ENCODE results near the gene SERPINA4.

SERPINA4 gene

DNA sequence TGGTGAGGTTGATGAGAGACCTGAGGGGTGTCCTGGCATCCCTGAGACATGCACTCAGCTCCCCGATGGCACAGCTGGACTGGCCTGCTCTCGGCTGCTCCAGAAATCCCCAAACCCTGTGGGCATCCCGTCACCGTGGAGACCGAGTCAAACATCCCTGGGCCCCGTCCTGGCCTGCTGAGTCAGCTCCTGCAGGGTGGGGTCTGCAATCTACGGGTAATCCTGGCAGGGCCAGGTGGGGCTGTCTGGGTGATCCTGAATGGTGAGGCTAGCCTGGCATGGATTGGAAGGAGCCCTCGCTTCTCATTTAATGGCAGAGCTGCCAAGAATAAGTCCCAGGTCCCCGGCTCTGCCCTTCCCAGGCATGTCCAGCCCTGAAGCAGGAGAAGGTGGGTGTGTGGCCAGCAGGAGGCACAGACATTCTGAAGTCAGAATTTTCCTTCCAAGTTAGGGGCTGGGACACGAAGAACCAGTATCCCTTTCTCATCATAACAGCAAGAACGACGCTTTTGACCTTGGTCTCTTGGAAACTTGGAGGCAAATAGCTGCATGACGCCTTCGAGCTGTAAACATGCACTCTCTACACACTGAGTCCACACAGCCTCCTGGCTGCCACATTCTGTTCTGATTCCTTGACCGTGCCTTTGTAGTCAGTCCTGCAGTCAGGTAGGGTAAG is 17.7 kb upstream of the SERPINA4 start:
- DNase-seq, result no peak

DNA sequence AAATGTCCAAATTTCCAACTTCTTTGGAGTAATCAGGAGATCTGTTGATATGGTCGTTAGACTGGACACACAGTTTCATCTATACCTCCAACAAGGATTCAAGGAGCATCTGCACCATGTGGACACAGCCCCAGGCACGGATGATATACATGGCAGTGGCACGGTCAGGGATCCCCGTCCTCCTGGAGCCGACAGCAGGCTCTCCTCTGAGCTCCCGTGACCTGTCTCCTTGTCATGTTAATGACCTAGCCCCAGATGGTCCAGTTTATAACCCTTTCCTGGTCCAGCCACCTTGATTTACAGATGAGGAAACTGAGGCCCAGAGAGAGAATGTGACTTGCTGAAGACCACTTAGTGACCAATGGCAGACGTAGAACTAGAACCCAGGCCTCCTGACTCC is 16.5 kb upstream of the SERPINA4 start:
- DNase-seq, result no peak

DNA sequence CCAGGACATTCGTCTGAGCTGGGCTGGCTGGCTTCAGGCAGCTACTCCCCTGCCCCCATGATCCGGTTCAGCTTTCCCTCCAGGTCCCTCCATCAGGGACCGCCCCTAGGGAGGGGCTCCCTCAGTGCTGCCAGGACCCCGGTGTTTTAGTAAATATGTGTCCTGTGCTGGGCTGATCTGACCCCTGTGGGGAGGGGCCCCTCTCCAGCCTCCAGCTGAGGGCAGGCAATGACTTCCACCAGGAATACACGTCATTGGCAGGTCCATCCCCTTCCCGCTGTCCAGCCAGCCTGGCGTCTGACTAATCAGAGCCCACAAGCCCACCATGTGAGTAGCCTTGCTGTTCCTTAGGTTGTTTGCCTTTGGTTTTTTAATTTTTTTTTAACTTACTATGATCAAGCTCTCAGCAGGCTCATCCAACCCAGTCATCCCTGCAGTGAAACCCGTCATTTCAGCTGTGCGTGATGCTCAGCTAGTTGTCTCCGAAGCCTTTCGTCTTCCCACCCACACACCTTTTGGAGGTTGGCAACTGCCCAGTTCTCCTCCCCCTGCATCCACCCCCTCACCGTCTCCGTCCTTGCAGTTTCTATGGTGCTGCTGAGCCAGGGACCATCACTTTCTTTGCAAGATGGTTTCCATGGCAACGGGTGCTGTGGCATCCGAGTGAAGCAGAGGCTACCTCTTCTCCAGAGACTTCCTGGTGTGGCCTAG is 16.0 kb upstream of the SERPINA4 start:
- no peak for DNase-seq

DNA sequence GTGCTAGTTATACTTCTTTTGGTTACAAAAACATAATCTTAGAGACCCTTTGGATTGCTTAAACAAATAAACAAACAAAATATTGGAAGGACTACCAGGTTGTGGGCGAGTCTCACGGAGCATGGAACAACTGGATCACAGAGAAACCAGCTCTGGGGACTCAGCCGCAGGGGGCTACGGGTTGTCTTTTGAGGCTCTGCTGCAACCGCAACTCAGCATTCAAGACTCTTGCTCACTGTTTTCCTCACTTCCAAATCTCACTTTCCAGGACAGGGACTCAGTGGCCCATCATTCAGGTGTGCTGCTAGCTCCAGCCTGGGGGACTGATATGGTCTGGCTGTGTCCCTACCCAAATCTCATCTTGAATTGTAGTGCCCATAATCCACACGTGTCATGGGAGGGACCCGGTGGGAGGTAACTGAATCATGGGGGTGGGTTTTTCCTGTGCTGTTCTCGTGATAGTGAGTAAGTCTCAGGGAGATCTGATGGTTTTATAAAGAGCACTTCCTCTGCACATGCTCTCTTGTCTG is 14.0 kb upstream of the SERPINA4 start:
- no peak for DNase-seq

DNA sequence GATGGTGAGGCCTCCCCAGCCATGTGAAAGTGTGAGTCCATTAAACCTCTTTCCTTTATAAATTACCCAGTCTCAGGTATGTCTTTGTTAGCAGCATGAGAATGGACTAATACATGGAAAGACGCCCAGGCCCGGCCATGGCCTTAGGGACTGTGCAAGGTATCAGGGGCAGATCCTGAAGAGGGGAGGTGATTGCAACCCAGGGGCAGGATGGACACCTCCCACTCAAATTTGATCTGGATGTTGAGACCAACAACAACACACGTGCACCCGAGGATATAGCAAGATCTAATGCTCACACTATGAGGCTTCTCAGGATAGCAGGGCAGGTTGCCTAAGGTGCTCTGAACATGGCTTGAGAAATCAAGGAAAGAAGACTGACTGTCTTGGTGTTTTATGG is 13.5 kb upstream of the SERPINA4 start:
- DNase-seq, result no peak

DNA sequence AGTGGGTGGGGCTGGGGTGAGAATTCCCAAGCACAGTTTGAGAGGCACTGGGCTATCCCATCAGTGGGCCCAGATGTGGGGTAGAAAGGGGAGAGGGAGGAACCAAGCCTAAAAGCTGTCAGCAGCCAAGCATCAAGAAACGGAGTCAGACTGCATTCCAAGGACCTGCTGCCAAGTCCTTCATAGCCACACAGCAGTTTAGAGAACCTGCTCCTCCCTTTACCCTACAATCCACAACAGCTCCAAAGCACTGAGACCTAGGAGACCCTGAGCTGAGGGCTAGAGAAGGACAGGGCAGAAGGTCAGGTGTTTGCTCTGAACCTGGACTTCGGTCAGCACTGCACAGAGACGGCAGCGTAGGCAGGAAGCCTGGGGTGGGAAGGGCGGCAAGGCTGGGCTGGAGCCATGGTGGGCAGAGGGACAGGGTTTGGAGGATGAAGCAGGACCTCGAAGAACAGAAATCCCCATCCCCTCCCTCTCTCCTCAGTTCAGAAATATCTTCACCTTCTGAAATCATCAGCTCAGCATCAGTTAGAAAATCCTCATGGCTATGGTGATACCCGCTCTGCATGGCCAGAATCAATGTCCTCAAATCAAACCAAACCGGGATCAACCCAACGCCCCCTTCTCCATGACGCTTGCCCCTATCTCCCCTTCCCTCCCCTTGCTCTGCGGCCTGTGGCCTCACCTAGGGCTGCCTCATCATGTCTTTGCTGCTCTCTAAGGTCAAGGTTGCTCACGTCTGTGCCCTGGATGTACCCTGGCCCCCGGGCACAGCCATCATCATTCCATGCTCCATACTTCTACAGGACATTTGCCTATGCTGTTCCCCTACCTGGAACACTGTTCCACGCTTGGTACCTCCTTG is 12.9 kb upstream of the SERPINA4 start:
- no peak for DNase-seq

DNA sequence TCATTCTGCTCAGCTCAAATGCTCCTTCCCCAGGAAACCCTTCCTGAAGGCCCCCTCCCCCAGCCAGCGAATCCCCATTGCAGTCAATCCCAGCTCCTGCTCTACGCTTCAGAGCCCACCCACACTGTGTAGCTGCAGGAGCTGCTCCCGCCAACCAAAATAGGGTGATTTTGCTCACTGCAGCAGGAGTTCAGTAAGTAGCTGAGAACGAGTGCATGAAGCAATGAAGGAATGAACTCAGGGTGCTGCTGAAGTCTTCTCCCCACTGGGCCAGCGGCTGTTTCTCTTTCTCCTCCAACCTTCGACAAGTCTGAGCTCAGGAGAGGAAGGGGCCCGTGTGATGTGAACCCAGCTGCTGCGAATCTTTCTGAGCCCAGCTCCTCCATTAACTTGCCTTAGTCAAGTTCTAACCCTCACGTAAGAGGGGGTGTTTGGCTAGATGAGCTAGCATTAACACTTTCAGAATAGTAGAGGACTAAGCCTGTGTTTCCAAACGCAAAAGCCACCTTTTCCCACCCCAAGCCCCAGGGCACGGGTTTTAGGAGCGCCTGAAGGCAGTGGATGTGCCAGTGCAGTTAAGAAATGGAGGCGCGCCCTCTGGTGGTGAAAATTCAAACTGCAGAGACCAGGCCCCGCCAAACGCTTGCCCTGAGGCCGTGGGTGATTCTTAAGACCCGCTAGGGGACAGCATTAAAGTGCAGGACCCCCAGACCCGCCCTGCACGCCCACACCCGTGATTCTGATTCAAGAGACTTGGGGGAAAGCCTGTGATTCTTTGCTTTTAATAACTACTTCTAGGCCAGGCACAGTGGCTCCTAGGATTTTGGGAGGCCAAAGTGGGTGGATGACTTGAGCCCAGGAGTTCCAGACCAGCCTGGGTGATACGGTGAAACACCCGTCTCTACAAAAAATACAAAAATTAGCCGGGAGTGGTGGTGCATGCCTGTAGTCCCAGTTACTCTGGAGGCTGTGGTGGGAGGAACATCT is 11.9 kb upstream of the SERPINA4 start:
- DNase-seq, result no peak

DNA sequence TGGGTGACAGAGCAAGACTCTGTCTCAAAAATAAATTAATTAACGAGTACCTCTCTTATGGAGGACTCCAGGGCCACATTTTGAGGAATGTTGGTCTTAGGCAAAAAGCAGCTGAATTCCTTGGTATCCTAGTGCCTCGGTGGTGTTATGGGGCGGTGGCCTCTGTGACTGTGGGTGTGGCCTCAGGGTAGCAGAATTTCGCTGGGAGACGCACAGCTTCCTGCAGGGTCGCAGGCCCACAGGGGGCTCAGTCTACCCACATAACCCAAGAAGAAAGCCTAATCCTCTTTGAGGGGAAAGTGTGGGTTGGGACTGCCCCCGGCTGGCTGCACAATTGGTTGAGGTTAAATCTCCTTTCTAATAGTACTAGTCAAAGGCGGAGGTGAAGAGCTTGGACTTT is 11.2 kb upstream of the SERPINA4 start:
- DNase-seq, result no peak

DNA sequence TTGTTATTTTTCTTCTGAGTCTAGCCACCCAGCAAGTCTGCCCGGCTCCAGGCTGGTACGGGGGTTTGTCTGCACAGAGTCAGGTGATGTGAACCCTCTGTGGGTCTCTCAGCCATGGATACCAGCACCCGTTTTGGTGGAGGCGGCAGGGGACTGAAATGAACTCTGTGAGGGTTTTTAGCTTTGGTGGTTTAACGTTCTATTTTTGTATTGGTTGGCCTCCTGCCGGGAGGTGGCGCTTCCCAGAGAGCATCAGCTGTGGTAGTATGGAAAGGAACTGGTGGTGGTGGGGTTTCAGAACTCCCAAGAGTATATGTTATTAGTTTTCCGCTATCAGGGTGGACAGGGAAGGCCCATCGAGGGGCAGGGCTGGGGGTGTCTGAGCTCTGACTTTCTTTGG is 5.3 kb upstream of the SERPINA4 start:
- no peak for DNase-seq

DNA sequence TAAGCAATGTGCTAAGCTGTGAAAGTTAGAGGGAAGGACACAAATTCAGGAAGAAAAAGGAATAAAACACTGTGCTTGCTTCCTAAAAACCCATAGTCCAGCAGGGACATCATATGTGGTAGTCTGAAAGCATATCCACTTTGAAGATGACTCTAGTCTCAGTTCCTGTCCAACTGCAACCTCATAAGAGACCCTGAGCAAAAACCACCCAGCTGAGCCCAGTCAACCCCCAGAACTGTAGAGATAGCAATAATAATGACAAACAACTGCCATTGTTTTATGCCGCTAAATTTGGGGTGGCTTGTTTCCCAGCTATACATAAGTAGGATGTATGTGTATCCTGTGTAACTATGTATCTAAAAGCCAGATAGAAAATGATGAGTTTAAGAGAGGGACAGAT is 3.9 kb upstream of the SERPINA4 start:
- DNase-seq, result no peak

DNA sequence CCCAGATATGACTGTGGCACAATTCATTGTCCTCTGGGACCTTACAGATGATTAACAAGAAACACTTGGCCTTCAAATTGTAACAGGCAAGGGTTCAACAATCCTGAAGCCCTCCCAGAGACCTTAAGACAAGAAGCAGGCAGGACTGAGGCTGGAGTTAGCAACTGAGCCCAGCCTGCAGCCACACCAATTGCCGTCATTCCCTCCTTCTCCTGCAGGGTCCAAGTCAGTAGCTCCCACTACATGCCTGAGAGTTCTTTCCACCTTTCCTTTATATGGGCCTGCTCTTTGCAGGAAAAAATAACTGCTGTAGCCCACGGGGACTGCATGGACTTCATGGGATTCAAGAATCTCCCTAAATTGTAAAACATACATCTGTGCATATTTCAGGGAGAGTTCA is 2.4 kb upstream of the SERPINA4 start:
- DNase-seq, result no peak

DNA sequence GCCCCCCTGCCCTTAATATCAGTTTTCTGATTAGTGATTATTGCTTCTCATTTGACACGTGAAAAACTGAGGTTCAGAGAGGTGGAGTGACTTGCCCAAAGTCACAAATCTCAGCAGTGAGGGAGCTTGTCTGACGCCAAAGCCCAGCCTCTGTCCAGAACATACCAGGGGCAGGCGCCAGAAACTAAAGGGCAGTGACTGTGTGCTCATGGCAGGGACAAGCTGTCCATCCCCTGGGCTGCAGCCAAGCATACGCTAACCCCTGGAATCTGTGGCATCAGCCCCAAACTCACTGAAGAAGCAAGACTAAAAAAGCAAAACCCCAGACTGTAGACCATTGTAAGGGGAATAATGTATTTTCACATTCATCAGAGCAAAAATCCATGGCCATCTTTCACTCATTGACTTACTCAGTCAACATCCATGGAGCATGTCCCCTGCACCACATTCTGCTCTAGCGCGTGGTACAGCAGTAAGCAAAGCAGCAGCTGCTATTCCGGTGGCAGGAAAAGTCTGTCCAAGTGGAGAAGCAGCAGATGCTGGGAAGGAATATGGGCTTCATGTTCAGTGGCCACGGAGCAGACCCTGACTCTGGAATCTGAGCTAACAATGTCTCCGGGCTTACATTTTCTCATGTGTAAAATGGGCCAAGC is 1.5 kb upstream of the SERPINA4 start:
- no peak for DNase-seq

DNA sequence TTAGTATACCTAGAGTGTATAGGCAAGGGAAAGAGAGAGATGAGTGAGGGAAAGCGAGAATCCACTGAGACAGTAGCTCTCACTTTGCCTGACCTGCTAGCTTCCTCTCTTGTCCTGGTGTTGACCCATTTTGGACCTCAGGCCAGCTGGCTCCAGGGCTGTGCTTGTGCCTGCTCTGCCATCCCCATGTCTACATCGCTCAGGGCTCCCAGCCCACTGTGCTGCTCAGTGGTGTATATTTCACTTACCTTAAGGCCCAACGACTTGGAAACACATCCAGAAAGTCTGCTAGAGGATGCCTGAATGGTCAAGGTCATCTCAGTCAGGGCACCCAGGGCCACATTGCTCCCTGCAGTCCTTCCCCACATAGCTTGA is 964 bp upstream of the SERPINA4 start:
- no peak for DNase-seq

DNA sequence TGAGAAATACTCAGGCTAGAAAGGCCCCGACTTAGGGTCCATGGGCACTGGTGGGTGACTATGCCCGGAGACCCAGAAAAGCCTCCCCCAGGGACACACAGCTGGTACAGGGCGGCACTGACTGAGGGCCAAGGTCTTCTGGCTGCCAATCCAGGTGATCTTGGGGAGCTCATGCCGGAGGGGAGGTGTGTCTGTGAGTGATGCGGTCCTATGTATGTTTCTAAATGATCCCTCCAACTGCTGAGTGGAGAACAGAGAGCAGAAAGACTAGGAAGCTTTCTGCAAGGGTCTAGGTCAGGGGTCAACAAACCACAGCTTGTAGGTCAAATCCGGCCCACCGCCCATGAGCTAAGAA is 391 bp downstream of the SERPINA4 start:
- DNase-seq, result no peak

DNA sequence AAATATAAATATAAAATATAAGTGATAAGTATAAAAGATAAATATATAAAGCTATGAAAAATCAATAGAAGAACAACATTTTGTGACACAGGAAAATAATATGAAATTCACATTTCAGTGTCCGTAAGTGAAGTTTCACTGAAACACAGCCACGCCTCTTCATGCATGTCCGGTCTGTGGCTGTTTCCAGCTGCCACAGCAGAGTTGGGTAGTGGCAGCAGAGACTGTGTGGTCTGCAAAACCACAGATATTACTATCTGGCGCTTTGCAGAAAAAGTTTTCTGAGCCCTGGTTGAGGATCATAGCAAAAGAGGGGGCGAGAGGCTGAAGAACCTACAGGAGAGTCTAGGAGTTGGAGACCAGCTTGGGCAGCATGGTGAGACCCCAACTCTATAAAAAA is 780 bp downstream of the SERPINA4 start:
- no peak for DNase-seq

DNA sequence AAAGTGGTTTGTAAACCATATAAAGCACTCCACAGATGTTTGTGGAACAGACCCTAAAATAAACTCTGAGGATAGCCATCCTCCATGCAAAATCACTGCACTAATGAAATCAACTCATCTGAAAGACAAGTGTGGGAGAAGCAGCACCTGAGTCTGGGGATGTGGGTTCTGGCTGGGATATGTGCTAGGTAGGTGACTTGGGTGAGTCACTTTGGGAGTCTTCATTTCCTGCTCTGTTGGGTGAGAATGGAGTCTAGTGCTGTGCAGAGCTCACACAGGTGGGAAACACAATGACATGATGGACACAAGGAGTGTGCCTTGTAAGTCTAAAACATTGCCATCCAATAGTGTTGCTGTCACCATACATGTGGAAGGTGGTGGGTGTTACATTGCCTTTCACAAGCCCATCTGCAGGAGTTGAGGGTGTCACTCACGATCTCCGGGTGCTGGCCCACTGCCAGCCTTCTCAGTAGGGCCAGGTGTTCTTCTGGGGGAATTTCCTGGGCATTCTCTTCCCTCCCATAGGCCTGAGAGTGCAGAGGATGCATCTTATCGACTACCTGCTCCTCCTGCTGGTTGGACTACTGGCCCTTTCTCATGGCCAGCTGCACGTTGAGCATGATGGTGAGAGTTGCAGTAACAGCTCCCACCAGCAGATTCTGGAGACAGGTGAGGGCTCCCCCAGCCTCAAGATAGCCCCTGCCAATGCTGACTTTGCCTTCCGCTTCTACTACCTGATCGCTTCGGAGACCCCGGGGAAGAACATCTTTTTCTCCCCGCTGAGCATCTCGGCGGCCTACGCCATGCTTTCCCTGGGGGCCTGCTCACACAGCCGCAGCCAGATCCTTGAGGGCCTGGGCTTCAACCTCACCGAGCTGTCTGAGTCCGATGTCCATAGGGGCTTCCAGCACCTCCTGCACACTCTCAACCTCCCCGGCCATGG is 2.0 kb downstream of the SERPINA4 start:
- no peak for DNase-seq

DNA sequence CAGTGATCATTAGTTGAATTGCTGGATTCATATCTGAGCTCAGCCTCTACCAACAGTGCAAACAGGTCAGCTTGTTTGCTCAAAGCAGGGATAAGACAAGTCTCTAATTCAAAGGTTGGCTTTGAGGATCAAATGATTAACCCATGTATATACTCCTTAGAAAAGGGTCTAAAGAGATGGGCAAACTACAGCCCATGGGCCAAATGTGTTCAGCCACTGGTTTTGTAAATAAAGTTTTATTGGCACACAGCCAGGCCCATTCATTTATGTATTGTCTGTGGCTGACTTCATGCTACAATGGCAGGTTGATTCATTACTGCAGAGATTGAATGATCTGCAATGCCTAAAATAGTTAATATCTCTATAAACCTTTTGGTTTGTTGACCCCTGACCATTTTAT is 3.1 kb downstream of the SERPINA4 start:
- no peak for DNase-seq

DNA sequence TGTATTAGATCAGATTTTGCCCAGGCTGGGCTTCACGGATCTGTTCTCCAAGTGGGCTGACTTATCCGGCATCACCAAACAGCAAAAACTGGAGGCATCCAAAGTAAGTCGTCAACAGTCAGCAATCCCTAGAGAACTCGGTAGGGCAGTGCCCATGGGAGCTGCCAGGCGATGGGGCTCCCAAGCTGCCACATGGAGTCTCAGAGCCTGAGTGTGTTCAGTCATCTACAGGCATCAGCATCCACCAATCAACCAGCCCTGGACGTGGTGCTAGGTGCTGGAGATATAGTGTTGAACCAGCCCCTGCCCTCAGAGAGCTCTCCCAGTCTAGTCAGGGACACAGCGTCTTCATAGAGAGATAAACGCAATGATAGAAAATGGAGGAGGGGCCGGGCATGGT is 6.9 kb downstream of the SERPINA4 start:
- DNase-seq, result no peak

DNA sequence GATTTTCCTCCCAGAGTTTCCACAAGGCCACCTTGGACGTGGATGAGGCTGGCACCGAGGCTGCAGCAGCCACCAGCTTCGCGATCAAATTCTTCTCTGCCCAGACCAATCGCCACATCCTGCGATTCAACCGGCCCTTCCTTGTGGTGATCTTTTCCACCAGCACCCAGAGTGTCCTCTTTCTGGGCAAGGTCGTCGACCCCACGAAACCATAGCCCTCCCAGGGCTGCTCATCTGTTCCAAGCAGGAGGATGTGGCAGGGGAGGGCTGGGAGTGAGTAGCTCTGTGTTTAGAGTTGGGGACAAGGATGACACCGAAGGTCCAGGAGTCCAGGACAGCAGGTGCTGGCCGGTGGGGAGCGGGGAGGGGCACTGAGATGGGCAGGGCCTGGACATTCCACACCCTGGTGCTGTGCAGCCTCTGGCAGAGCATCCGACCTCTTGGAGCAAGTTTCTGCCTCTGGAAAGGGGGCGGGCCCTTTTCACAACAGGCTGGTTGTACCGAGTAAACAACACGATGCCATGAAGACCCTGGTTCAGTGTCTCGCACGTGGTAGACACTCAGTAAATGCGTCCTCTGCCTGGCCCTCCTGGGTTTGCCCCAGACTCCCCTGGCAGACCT is 8.2 kb downstream of the SERPINA4 start:
- DNase-seq, result no peak

DNA sequence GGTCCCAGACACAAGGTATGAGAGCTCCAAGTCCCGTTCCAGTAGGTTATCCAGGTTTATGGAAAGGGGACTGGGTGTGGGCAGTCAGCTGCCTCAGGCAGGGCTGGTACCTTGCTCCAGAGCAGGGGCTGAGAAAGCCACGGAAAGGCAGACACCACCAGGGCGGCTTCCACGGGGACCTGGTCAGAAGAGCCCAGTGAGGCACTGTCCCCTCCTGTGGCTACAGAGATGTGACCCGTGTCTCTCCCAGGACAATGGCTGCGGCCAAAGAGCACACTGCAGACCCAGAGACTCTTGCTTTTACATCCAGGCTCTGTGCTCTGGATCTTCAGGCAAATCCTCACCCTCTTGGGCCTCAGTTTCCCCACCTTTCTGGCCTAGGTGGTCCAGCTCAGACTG is 8.8 kb downstream of the SERPINA4 start:
- no peak for DNase-seq
